Fibroblast of skin of left biceps (primary cell): ENCODE data around the gene MMP14.
"Not testable (repeated sequence)": the region's sequence is repeated elsewhere in the genome, so short reads cannot be mapped to it uniquely, and the experiment has no call there.

Experiments
- DNase-seq, 2 experiments: peaks; one replicate each; pipeline ENCODE4 v3.0.0-alpha.2; 2013; ENCODE audit warnings: low read depth in 2 of 2

Gene MMP14

GRCh38 chr14:22814373-22814772 lies 22.0 kb upstream of the MMP14 start:
- DNase-seq, result no peak

GRCh38 chr14:22814941-22815713 lies 21.3 kb upstream of the MMP14 start, which contains the start of gene SLC7A7:
Gene SLC7A7, minus strand, starts transcription at chr14:22815435. Its CDS starts 2,037 bp downstream, at chr14:22813398.
- no peak for DNase-seq

- DNase-seq, result no peak
These were observed 17.0 kb upstream of the MMP14 start for GRCh38 chr14:22819151-22819988.

- DNase-seq, result no peak
These were observed 15.7 kb upstream of the MMP14 start for GRCh38 chr14:22820731-22821130.

GRCh38 chr14:22821193-22822015 lies 15.0 kb upstream of the MMP14 start:
- DNase-seq, result no peak

GRCh38 chr14:22822016-22822570 lies 14.3 kb upstream of the MMP14 start:
- no peak for DNase-seq

- peak; percentile 83 to 85 for DNase-seq
These were observed 13.8 kb upstream of the MMP14 start for GRCh38 chr14:22822571-22823098.

- DNase-seq, result peak; percentile 70 to 77
These were observed 11.6 kb upstream of the MMP14 start for GRCh38 chr14:22824711-22825359.

GRCh38 chr14:22829076-22829660 lies 7.2 kb upstream of the MMP14 start:
- not testable (repeated sequence) for DNase-seq

GRCh38 chr14:22829661-22830442 lies 6.5 kb upstream of the MMP14 start, which contains the start of gene MRPL52:
Gene MRPL52, plus strand, starts transcription at chr14:22829887. Its CDS starts 26 bp downstream, at chr14:22829913.
- no peak for DNase-seq

GRCh38 chr14:22830443-22831010 lies 5.9 kb upstream of the MMP14 start:
- DNase-seq, result no peak

GRCh38 chr14:22835505-22835904 lies 880 bp upstream of the MMP14 start:
- DNase-seq, result no peak

GRCh38 chr14:22837114-22837749 lies 847 bp downstream of the MMP14 start:
- no peak for DNase-seq

- no peak for DNase-seq
These were observed 1.6 kb downstream of the MMP14 start for GRCh38 chr14:22837750-22838538.

GRCh38 chr14:22838631-22839041 lies 2.3 kb downstream of the MMP14 start:
- no peak for DNase-seq

- DNase-seq, result no peak
These were observed 2.9 kb downstream of the MMP14 start for GRCh38 chr14:22839159-22839779.

GRCh38 chr14:22841311-22841710 lies 4.9 kb downstream of the MMP14 start:
- no peak for DNase-seq
